HEK293 (cell line): ENCODE results near the gene KXD1.

Source experiments
- BCL11A ChIP-seq: fragments of 450-650 bp; formaldehyde crosslinking; IDR thresholded peaks from 2 replicates; pipeline ENCODE4 v1.5.1; 2016; ENCODE audit warnings: low read depth, missing biosample characterization, missing genetic modification characterization
- GLIS2 ChIP-seq: fragments of 450-650 bp; formaldehyde crosslinking; IDR thresholded peaks from 2 replicates; pipeline ENCODE4 v1.5.1; 2016; ENCODE audit warnings: missing biosample characterization, missing genetic modification characterization
- SETDB1 ChIP-seq: IDR thresholded peaks from one replicate; pipeline ENCODE4 v1.6.1; 2017; ENCODE audit warnings: mild to moderate bottlenecking, low read length, moderate library complexity, mixed read lengths; ENCODE audit not compliant: insufficient read length
- ZBTB1 ChIP-seq: fragments of 450-650 bp; formaldehyde crosslinking; IDR thresholded peaks from 2 replicates; pipeline ENCODE4 v1.5.1; 2016; ENCODE audit warnings: missing biosample characterization, missing genetic modification characterization
- ZBTB17 ChIP-seq: fragments of 450-650 bp; formaldehyde crosslinking; IDR thresholded peaks from 2 replicates; pipeline ENCODE4 v1.5.1; 2016; ENCODE audit warnings: missing biosample characterization, missing genetic modification characterization
- ZBTB8A ChIP-seq: fragments of 450-650 bp; formaldehyde crosslinking; IDR thresholded peaks from 2 replicates; pipeline ENCODE4 v1.5.1; 2016; ENCODE audit warnings: missing biosample characterization, missing genetic modification characterization
- ZFP69B ChIP-seq: fragments of 450-650 bp; formaldehyde crosslinking; IDR thresholded peaks from 2 replicates; pipeline ENCODE4 v1.5.1; 2016; ENCODE audit warnings: missing biosample characterization, missing genetic modification characterization
- ZNF133 ChIP-seq: fragments of 450-650 bp; formaldehyde crosslinking; IDR thresholded peaks from 2 replicates; pipeline ENCODE4 v1.5.1; 2016; ENCODE audit warnings: missing biosample characterization, missing genetic modification characterization
- ZNF138 ChIP-seq: fragments of 450-650 bp; formaldehyde crosslinking; IDR thresholded peaks from 2 replicates; pipeline ENCODE4 v1.5.1; 2016; ENCODE audit warnings: missing biosample characterization, missing genetic modification characterization, borderline replicate concordance
- ZNF140 ChIP-seq: fragments of 450-650 bp; formaldehyde crosslinking; IDR thresholded peaks from 2 replicates; pipeline ENCODE4 v1.5.1; 2016; ENCODE audit warnings: missing biosample characterization, missing genetic modification characterization
- ZNF335 ChIP-seq: fragments of 450-650 bp; formaldehyde crosslinking; conservative IDR thresholded peaks from 2 replicates; pipeline ENCODE4 v1.5.1; 2016; ENCODE audit warnings: missing biosample characterization, missing genetic modification characterization
- ZNF366 ChIP-seq: fragments of 450-650 bp; formaldehyde crosslinking; conservative IDR thresholded peaks from 2 replicates; pipeline ENCODE4 v1.5.1; 2016; ENCODE audit warnings: missing biosample characterization, missing genetic modification characterization
- ZNF510 ChIP-seq: fragments of 450-650 bp; formaldehyde crosslinking; IDR thresholded peaks from 2 replicates; pipeline ENCODE4 v1.5.1; 2018; ENCODE audit warnings: mild to moderate bottlenecking, missing genetic modification characterization, missing biosample characterization; ENCODE audit not compliant: insufficient replicate concordance
- ZNF514 ChIP-seq: fragments of 450-650 bp; formaldehyde crosslinking; IDR thresholded peaks from 2 replicates; pipeline ENCODE4 v1.5.1; 2016; ENCODE audit warnings: missing biosample characterization, missing genetic modification characterization
- ZNF561 ChIP-seq: fragments of 450-650 bp; IDR thresholded peaks from 2 replicates; pipeline ENCODE4 v1.5.1; 2018; ENCODE audit warnings: missing biosample characterization, missing genetic modification characterization, borderline replicate concordance
- ZNF654 ChIP-seq: fragments of 450-650 bp; formaldehyde crosslinking; IDR thresholded peaks from 2 replicates; pipeline ENCODE4 v1.5.1; 2016; ENCODE audit warnings: low read depth, missing biosample characterization, missing genetic modification characterization
- ZNF658 ChIP-seq: fragments of 450-650 bp; formaldehyde crosslinking; IDR thresholded peaks from 2 replicates; pipeline ENCODE4; 2016; ENCODE audit warnings: missing biosample characterization, missing genetic modification characterization
- ZNF76 ChIP-seq: fragments of 450-650 bp; formaldehyde crosslinking; IDR thresholded peaks from 2 replicates; pipeline ENCODE4; 2016; ENCODE audit warnings: low read depth, missing biosample characterization, missing genetic modification characterization, borderline replicate concordance
- ZSCAN30 ChIP-seq: fragments of 450-650 bp; IDR thresholded peaks from 2 replicates; pipeline ENCODE4 v1.5.1; 2018; ENCODE audit warnings: missing biosample characterization, mild to moderate bottlenecking, missing genetic modification characterization, moderate library complexity
- TF ChIP-seq, protein P1 (sequence below): fragments of 450-650 bp; formaldehyde crosslinking; IDR thresholded peaks from 2 replicates; pipeline ENCODE4 v1.5.1; 2016; ENCODE audit warnings: missing biosample characterization, missing genetic modification characterization
- TF ChIP-seq, protein P2 (sequence below): fragments of 450-650 bp; formaldehyde crosslinking; IDR thresholded peaks from 2 replicates; pipeline ENCODE4 v1.5.1; 2016; ENCODE audit warnings: missing biosample characterization, missing genetic modification characterization
- TF ChIP-seq, protein P3 (sequence below): fragments of 450-650 bp; formaldehyde crosslinking; IDR thresholded peaks from 2 replicates; pipeline ENCODE4 v1.5.1; 2017; ENCODE audit warnings: missing biosample characterization, missing genetic modification characterization
- TF ChIP-seq, protein P4 (sequence below): fragments of 450-650 bp; formaldehyde crosslinking; IDR thresholded peaks from 2 replicates; pipeline ENCODE4 v1.5.1; 2017; ENCODE audit warnings: missing biosample characterization, missing genetic modification characterization
- TF ChIP-seq, protein P5 (sequence below): fragments of 450-650 bp; formaldehyde crosslinking; IDR thresholded peaks from 2 replicates; pipeline ENCODE4 v1.5.1; 2016; ENCODE audit warnings: missing biosample characterization, missing genetic modification characterization
- TF ChIP-seq, protein P6 (sequence below): fragments of 450-650 bp; formaldehyde crosslinking; IDR thresholded peaks from 2 replicates; pipeline ENCODE4 v1.5.1; 2016; ENCODE audit warnings: missing biosample characterization, missing genetic modification characterization

The KXD1 gene

DNA sequence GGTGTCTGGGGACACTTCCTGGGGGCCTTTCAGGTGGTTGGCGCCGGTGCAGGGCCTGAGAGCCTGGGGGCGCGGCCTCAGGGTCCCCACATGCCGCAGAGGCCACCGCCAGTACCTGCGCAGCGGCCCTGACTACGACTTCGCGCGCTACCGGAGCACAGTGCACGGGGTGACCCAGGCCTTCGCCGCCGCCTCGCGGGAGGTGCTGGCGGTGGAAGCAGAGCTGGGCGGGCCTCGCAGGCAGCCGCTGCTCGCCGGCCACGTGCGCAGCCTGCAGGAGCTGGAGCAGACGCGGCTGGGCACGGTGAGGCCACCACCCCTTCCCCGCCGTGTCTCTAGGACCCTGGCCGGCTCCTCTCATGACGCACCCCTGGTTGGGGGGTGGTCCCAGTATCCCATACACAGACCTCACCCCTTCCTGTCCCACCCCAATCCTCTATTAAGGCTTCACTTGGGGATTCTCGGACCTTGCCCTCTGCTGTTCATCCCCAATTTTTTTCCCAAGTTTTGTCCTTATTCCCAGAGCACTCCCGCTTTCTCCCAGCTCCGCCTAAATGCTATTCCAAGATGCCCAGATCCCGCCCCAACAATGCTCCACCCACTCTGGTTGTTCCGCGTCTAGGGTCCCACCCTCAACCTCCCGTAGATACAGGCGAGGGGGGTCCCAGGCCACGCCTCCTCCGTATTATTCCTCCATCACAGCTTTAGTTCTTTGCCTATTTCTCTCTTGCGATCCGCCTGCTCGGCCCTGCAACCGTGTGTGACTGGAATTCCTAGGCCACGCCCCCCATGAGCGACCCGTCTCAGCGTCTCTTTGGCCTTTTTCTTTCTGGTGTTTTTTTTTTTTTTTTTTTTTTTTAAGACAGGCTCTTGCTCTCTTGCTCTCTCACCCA is 32.0 kb downstream of the KXD1 start (continued):
- TF ChIP-seq ZNF366: peak; percentile 40; the same call in 1 of the 2 replicates
- no peak for TF ChIP-seq ZNF140 (tag by site-specific recombination)
- TF ChIP-seq, protein P1, sequence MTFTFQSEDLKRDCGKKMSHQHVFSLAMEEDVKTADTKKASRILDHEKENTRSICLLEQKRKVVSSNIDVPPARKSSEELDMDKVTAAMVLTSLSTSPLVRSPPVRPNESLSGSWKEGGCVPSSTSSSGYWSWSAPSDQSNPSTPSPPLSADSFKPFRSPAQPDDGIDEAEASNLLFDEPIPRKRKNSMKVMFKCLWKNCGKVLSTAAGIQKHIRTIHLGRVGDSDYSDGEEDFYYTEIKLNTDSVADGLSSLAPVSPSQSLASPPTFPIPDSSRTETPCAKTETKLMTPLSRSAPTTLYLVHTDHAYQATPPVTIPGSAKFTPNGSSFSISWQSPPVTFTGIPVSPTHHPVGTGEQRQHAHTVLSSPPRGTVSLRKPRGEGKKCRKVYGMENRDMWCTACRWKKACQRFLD: no peak
- TF ChIP-seq, protein P2, sequence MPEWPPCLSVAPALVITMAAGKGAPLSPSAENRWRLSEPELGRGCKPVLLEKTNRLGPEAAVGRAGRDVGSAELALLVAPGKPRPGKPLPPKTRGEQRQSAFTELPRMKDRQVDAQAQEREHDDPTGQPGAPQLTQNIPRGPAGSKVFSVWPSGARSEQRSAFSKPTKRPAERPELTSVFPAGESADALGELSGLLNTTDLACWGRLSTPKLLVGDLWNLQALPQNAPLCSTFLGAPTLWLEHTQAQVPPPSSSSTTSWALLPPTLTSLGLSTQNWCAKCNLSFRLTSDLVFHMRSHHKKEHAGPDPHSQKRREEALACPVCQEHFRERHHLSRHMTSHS (tag by site-specific recombination): no peak
- TF ChIP-seq ZNF561 (tag by site-specific recombination): peak; percentile 20; the same call in 1 of the 2 replicates
- no peak for TF ChIP-seq ZNF514
- TF ChIP-seq, protein P3, sequence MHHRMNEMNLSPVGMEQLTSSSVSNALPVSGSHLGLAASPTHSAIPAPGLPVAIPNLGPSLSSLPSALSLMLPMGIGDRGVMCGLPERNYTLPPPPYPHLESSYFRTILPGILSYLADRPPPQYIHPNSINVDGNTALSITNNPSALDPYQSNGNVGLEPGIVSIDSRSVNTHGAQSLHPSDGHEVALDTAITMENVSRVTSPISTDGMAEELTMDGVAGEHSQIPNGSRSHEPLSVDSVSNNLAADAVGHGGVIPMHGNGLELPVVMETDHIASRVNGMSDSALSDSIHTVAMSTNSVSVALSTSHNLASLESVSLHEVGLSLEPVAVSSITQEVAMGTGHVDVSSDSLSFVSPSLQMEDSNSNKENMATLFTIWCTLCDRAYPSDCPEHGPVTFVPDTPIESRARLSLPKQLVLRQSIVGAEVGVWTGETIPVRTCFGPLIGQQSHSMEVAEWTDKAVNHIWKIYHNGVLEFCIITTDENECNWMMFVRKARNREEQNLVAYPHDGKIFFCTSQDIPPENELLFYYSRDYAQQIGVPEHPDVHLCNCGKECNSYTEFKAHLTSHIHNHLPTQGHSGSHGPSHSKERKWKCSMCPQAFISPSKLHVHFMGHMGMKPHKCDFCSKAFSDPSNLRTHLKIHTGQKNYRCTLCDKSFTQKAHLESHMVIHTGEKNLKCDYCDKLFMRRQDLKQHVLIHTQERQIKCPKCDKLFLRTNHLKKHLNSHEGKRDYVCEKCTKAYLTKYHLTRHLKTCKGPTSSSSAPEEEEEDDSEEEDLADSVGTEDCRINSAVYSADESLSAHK (tag by site-specific recombination): peak; percentile 5; the same call in 1 of the 2 replicates
- no peak for TF ChIP-seq ZNF138 (tag by site-specific recombination)
- TF ChIP-seq, protein P4, sequence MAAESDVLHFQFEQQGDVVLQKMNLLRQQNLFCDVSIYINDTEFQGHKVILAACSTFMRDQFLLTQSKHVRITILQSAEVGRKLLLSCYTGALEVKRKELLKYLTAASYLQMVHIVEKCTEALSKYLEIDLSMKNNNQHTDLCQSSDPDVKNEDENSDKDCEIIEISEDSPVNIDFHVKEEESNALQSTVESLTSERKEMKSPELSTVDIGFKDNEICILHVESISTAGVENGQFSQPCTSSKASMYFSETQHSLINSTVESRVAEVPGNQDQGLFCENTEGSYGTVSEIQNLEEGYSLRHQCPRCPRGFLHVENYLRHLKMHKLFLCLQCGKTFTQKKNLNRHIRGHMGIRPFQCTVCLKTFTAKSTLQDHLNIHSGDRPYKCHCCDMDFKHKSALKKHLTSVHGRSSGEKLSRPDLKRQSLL (tag by site-specific recombination): peak; percentile 81
- TF ChIP-seq ZNF658 (tag by site-specific recombination): no peak
- TF ChIP-seq ZBTB17: peak; percentile 69
- no peak for TF ChIP-seq ZBTB1 (tag by site-specific recombination)
- TF ChIP-seq SETDB1: peak; percentile 30
- TF ChIP-seq ZNF335: peak; percentile 95
- TF ChIP-seq ZBTB8A (tag by site-specific recombination): no peak
- no peak for TF ChIP-seq ZNF654 (tag by site-specific recombination)
- no peak for TF ChIP-seq ZNF133 (tag by site-specific recombination)
- TF ChIP-seq, protein P5, sequence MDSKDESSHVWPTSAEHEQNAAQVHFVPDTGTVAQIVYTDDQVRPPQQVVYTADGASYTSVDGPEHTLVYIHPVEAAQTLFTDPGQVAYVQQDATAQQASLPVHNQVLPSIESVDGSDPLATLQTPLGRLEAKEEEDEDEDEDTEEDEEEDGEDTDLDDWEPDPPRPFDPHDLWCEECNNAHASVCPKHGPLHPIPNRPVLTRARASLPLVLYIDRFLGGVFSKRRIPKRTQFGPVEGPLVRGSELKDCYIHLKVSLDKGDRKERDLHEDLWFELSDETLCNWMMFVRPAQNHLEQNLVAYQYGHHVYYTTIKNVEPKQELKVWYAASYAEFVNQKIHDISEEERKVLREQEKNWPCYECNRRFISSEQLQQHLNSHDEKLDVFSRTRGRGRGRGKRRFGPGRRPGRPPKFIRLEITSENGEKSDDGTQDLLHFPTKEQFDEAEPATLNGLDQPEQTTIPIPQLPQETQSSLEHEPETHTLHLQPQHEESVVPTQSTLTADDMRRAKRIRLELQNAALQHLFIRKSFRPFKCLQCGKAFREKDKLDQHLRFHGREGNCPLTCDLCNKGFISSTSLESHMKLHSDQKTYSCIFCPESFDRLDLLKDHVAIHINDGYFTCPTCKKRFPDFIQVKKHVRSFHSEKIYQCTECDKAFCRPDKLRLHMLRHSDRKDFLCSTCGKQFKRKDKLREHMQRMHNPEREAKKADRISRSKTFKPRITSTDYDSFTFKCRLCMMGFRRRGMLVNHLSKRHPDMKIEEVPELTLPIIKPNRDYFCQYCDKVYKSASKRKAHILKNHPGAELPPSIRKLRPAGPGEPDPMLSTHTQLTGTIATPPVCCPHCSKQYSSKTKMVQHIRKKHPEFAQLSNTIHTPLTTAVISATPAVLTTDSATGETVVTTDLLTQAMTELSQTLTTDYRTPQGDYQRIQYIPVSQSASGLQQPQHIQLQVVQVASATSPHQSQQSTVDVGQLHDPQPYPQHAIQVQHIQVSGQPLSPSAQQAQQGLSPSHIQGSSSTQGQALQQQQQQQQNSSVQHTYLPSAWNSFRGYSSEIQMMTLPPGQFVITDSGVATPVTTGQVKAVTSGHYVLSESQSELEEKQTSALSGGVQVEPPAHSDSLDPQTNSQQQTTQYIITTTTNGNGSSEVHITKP (tag by site-specific recombination): 0 out of 2 replicates have a peak, but pooled peaks have one; percentile 19
- TF ChIP-seq BCL11A (tag by site-specific recombination): no peak
- no peak for TF ChIP-seq ZFP69B (tag by site-specific recombination)
- TF ChIP-seq GLIS2: peak; percentile 74
- TF ChIP-seq ZNF510 (tag by site-specific recombination): no peak
- TF ChIP-seq ZSCAN30 (tag by site-specific recombination): peak; percentile 84
- TF ChIP-seq ZNF76 (tag by site-specific recombination): peak; percentile 61
- TF ChIP-seq, protein P6, sequence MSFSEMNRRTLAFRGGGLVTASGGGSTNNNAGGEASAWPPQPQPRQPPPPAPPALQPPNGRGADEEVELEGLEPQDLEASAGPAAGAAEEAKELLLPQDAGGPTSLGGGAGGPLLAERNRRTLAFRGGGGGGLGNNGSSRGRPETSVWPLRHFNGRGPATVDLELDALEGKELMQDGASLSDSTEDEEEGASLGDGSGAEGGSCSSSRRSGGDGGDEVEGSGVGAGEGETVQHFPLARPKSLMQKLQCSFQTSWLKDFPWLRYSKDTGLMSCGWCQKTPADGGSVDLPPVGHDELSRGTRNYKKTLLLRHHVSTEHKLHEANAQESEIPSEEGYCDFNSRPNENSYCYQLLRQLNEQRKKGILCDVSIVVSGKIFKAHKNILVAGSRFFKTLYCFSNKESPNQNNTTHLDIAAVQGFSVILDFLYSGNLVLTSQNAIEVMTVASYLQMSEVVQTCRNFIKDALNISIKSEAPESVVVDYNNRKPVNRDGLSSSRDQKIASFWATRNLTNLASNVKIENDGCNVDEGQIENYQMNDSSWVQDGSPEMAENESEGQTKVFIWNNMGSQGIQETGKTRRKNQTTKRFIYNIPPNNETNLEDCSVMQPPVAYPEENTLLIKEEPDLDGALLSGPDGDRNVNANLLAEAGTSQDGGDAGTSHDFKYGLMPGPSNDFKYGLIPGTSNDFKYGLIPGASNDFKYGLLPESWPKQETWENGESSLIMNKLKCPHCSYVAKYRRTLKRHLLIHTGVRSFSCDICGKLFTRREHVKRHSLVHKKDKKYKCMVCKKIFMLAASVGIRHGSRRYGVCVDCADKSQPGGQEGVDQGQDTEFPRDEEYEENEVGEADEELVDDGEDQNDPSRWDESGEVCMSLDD (tag by site-specific recombination): peak; percentile 1; the same call in 1 of the 2 replicates
